LNCAP (cell line): Measurements from ENCODE around the gene ZNF485.

Experiments
- TF ChIP-seq, protein P1 (sequence below): fragments of 450-650 bp; IDR thresholded peaks from 2 replicates; pipeline ENCODE4 v1.5.1; 2017; ENCODE audit warnings: mild to moderate bottlenecking

ZNF485 gene

GRCh38 chr10:43606323-43607198 is at the start of gene ZNF485:
TSS of gene ZNF485 (plus strand) at chr10:43606438. CDS start at chr10:43607051, 613 bp downstream.
- TF ChIP-seq, protein P1, sequence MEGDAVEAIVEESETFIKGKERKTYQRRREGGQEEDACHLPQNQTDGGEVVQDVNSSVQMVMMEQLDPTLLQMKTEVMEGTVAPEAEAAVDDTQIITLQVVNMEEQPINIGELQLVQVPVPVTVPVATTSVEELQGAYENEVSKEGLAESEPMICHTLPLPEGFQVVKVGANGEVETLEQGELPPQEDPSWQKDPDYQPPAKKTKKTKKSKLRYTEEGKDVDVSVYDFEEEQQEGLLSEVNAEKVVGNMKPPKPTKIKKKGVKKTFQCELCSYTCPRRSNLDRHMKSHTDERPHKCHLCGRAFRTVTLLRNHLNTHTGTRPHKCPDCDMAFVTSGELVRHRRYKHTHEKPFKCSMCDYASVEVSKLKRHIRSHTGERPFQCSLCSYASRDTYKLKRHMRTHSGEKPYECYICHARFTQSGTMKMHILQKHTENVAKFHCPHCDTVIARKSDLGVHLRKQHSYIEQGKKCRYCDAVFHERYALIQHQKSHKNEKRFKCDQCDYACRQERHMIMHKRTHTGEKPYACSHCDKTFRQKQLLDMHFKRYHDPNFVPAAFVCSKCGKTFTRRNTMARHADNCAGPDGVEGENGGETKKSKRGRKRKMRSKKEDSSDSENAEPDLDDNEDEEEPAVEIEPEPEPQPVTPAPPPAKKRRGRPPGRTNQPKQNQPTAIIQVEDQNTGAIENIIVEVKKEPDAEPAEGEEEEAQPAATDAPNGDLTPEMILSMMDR: no peak

- TF ChIP-seq, protein P1: no peak
Measured at GRCh38 chr10:43557214-43557613, 49.0 kb upstream of the ZNF485 start.

GRCh38 chr10:43569681-43570080 is 36.6 kb upstream of the ZNF485 start:
- TF ChIP-seq, protein P1: no peak

DNA sequence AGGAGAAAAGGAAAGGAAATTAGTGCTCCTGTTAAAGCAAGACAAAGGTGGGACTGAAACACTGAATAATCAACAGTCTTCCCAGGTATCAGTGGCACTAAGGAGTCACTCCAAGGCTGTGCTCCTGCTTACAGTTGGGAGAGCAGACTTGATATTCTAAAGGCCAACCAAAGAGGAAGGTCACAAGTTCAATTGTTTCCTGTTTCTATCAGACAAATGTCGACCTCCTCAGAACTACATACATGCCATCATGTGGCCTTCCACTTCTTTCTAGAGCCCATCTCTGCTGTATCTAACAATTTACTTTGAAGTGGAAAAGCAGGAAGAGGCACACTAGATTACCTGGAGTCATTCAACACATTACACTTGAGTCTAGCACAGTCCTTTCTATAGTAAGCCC is 35.3 kb upstream of the ZNF485 start:
- TF ChIP-seq, protein P1: no peak

GRCh38 chr10:43573250-43574000 is 32.8 kb upstream of the ZNF485 start:
- TF ChIP-seq, protein P1: no peak

- TF ChIP-seq, protein P1: no peak
Measured at GRCh38 chr10:43574001-43574892, 32.0 kb upstream of the ZNF485 start, which contains the start of gene ZNF239. TSS of gene ZNF239 (minus strand) at chr10:43574616. CDS start at chr10:43558079, 16,537 bp downstream.

- TF ChIP-seq, protein P1: no peak
Measured at GRCh38 chr10:43574906-43575305, 31.3 kb upstream of the ZNF485 start.
